H1 (cell line): ENCODE results near the gene OPN3. TPM values are rescaled to one million over a fixed set of nuclear protein-coding genes. Genes with fewer than 3 reads are reported as not detected.

Experiments used
- CTCF ChIA-PET: fragments of 300-600 bp; sonication (Branson Sonifier 250); formaldehyde crosslinking; loops from one replicate; lab custom pipeline; 2021; ENCODE audit not compliant: partially characterized antibody; lab: Charles Lee
- POLR2A ChIA-PET: fragments of 300-600 bp; sonication (Branson Sonifier 250); formaldehyde crosslinking; loops from one replicate; lab custom pipeline; 2021; ENCODE audit warnings: inconsistent platforms; ENCODE audit not compliant: partially characterized antibody; lab: Charles Lee
- DNase-seq, 2 experiments: peaks; one replicate each; pipeline versions ENCODE4 v3.0.0 to v3.0.0-alpha.2; 2010 to 2022; ENCODE audit warnings: low spot score in 2 of 2, low read depth in 1 of 2, mixed read lengths in 1 of 2
- FAIRE-seq: peaks from 2 replicates; lab custom pipeline; 2011; peaks lifted over from hg19 to GRCh38; lab: Jason Lieb, UNC
- H2AFZ ChIP-seq: 2 replicates; pipeline ENCODE4 v1.8.1; 2012; ENCODE audit warnings: low read length, inconsistent platforms
- H2AK5ac ChIP-seq: 2 replicates; pipeline ENCODE4 v1.6.1; 2013; ENCODE audit warnings: low read depth, low read length
- H2BK120ac ChIP-seq: replicated peaks from 2 replicates; pipeline ENCODE3; 2013; ENCODE audit warnings: low read depth, low read length, inconsistent platforms
- H2BK12ac ChIP-seq: 2 replicates; pipeline ENCODE4 v1.6.1; 2013; ENCODE audit warnings: low read depth, low read length
- H2BK15ac ChIP-seq: 2 replicates; pipeline ENCODE4 v1.6.1; 2013; ENCODE audit warnings: low read length
- H2BK20ac ChIP-seq: 2 replicates; pipeline ENCODE4 v1.6.1; 2013; ENCODE audit warnings: low read length
- H2BK5ac ChIP-seq: 2 replicates; pipeline ENCODE4 v1.6.1; 2013; ENCODE audit warnings: low read depth, low read length
- H3K14ac ChIP-seq: 2 replicates; pipeline ENCODE4 v1.6.1; 2013; ENCODE audit warnings: inconsistent platforms; ENCODE audit not compliant: insufficient read length
- H3K18ac ChIP-seq: 2 replicates; pipeline ENCODE4 v1.6.1; 2013; ENCODE audit warnings: low read length; ENCODE audit errors: extremely low read depth
- H3K23ac ChIP-seq: 2 replicates; pipeline ENCODE4 v1.6.1; 2013; ENCODE audit warnings: inconsistent platforms; ENCODE audit not compliant: insufficient read length
- H3K23me2 ChIP-seq: 2 replicates; pipeline ENCODE4 v1.6.1; 2013; ENCODE audit warnings: low read depth, low read length
- H3K27ac ChIP-seq: 2 replicates; pipeline ENCODE4 v1.6.1; 2011; ENCODE audit warnings: low read depth, low read length, inconsistent platforms
- H3K27me3 ChIP-seq, 4 experiments: replicated peaks in 1 of 4; 1 replicate in 1 of 4; 2 replicates in 3 of 4; pipeline versions ENCODE4 v1.6.1 to v1.8.1; 2011 to 2013; ENCODE audit warnings: low read length in 3 of 4, mild to moderate bottlenecking in 3 of 4, inconsistent platforms in 2 of 4, mixed read lengths in 2 of 4, moderate library complexity in 1 of 4; ENCODE audit not compliant: control insufficient read depth in 3 of 4, insufficient read depth in 3 of 4; ENCODE audit errors: extremely low read depth in 1 of 4
- H3K36me3 ChIP-seq, 4 experiments: 2 replicates each; pipeline versions ENCODE4 v1.6.1 to v1.8.1; 2011 to 2013; ENCODE audit warnings: mild to moderate bottlenecking in 4 of 4, low read length in 3 of 4, moderate library complexity in 2 of 4, control low read depth in 1 of 4, inconsistent platforms in 1 of 4; ENCODE audit not compliant: insufficient read depth in 4 of 4, control insufficient read depth in 2 of 4
- H3K4ac ChIP-seq: replicated peaks from 2 replicates; pipeline ENCODE3; 2013; ENCODE audit warnings: low read length, low read depth, mixed read lengths, inconsistent platforms; ENCODE audit not compliant: insufficient read length
- H3K4me1 ChIP-seq, 4 experiments: replicated peaks in 1 of 4; 1 replicate in 1 of 4; 2 replicates in 3 of 4; pipeline versions ENCODE4 v1.6.1 to v1.8.1; 2011 to 2013; ENCODE audit warnings: low read length in 3 of 4, inconsistent platforms in 2 of 4, mixed read lengths in 1 of 4; ENCODE audit not compliant: insufficient read depth in 4 of 4, control insufficient read depth in 3 of 4
- H3K4me2 ChIP-seq, 2 experiments: 2 replicates each; pipeline versions ENCODE4 v1.6.1 to v1.8.1; 2011 to 2013; ENCODE audit warnings: low read depth in 2 of 2, low read length in 2 of 2, control low read depth in 1 of 2, inconsistent platforms in 1 of 2, mild to moderate bottlenecking in 1 of 2; ENCODE audit not compliant: insufficient read depth in 1 of 2
- H3K4me3 ChIP-seq, 4 experiments: fragments of 200-600, 300-600 bp in 1 of 4; sonication (generic), shearing (Covaris generic), sonication (Bioruptor Twin) in 1 of 4; 2 replicates each; pipeline versions ENCODE4 v1.5.1 to v1.8.1; 2011 to 2016; ENCODE audit warnings: low read length in 4 of 4, low read depth in 3 of 4, control low read depth in 2 of 4, inconsistent platforms in 2 of 4, mild to moderate bottlenecking in 2 of 4, mixed read lengths in 1 of 4, moderate library complexity in 1 of 4; ENCODE audit not compliant: insufficient read depth in 2 of 4; ENCODE audit errors: extremely low read depth in 1 of 4
- H3K56ac ChIP-seq: replicated peaks from 2 replicates; pipeline ENCODE3; 2013; ENCODE audit warnings: low read depth, mild to moderate bottlenecking, mixed read lengths, low read length, inconsistent platforms; ENCODE audit not compliant: insufficient read length
- H3K79me1 ChIP-seq: 2 replicates; pipeline ENCODE4 v1.6.1; 2013; ENCODE audit warnings: low read depth, low read length, control low read depth
- H3K79me2 ChIP-seq, 2 experiments: 2 replicates each; pipeline versions ENCODE4 v1.6.1 to v1.8.1; 2012 to 2013; ENCODE audit warnings: low read length in 2 of 2, mild to moderate bottlenecking in 2 of 2, inconsistent platforms in 1 of 2; ENCODE audit not compliant: insufficient read depth in 2 of 2, control insufficient read depth in 1 of 2
- H3K9ac ChIP-seq, 4 experiments: replicated peaks in 1 of 4; 1 replicate in 1 of 4; 2 replicates in 3 of 4; pipeline versions ENCODE4 v1.6.1 to v1.8.1; 2011 to 2013; ENCODE audit warnings: low read depth in 3 of 4, low read length in 3 of 4, control low read depth in 2 of 4, mild to moderate bottlenecking in 2 of 4, moderate library complexity in 2 of 4, inconsistent platforms in 1 of 4; ENCODE audit errors: extremely low read depth in 1 of 4
- H3K9me3 ChIP-seq, 2 experiments: 2 replicates each; pipeline versions ENCODE4 v1.6.1 to v1.8.1; 2012 to 2013; ENCODE audit warnings: mild to moderate bottlenecking in 2 of 2, moderate library complexity in 2 of 2, control low read depth in 1 of 2, inconsistent platforms in 1 of 2, low read depth in 1 of 2, low read length in 1 of 2, mixed read lengths in 1 of 2; ENCODE audit not compliant: insufficient read depth in 2 of 2
- H4K20me1 ChIP-seq, 2 experiments: replicated peaks in 1 of 2; 2 replicates each; pipeline versions ENCODE3 to v1.8.1; 2011 to 2013; ENCODE audit warnings: inconsistent platforms in 2 of 2, low read length in 2 of 2, mild to moderate bottlenecking in 1 of 2; ENCODE audit not compliant: insufficient read depth in 2 of 2, control insufficient read depth in 1 of 2
- H4K5ac ChIP-seq: 2 replicates; pipeline ENCODE4 v1.6.1; 2013; ENCODE audit warnings: low read length, low read depth, mixed read lengths, inconsistent platforms; ENCODE audit not compliant: insufficient read length
- H4K8ac ChIP-seq: 2 replicates; pipeline ENCODE4 v1.8.0; 2013; ENCODE audit warnings: mild to moderate bottlenecking, moderate library complexity, low read length, inconsistent platforms; ENCODE audit not compliant: insufficient read depth; ENCODE audit errors: extremely low read depth
- H4K91ac ChIP-seq: replicated peaks from 2 replicates; pipeline ENCODE3; 2013; ENCODE audit warnings: low read length, mixed read lengths, inconsistent platforms; ENCODE audit not compliant: insufficient read length
- CHD1 ChIP-seq: IDR thresholded peaks from 2 replicates; pipeline ENCODE4 v1.6.1; 2012; ENCODE audit warnings: low read depth, low read length, improper control_type of control experiment
- CTBP2 ChIP-seq: IDR thresholded peaks from 2 replicates; pipeline ENCODE4 v1.7.0; 2011; ENCODE audit warnings: borderline replicate concordance, mild to moderate bottlenecking, moderate library complexity, mixed read lengths, low read length; ENCODE audit not compliant: insufficient read depth, insufficient read length
- KDM4A ChIP-seq: IDR thresholded peaks from one replicate; pipeline ENCODE4 v1.7.1; 2012; ENCODE audit warnings: low read depth, mild to moderate bottlenecking, moderate library complexity, low read length, inconsistent platforms; ENCODE audit not compliant: severe bottlenecking
- POLR2A ChIP-seq, 2 experiments: IDR thresholded peaks; 1 replicate in 1 of 2; 2 replicates in 1 of 2; pipeline ENCODE4 v1.6.1; 2011; ENCODE audit warnings: low read depth in 2 of 2, low read length in 2 of 2, mild to moderate bottlenecking in 2 of 2; ENCODE audit errors: control extremely low read depth in 1 of 2
- RBBP5 ChIP-seq: IDR thresholded peaks from 2 replicates; pipeline ENCODE4 v1.7.1; 2012; ENCODE audit warnings: low read depth, mild to moderate bottlenecking, inconsistent platforms, low read length, moderate library complexity, borderline replicate concordance
- RFX5 ChIP-seq: IDR thresholded peaks from 2 replicates; pipeline ENCODE4 v1.6.1; 2011; ENCODE audit warnings: low read depth, low read length, improper control_type of control experiment, borderline replicate concordance
- RNF2 ChIP-seq: fragments of 200-900, 300-1000 bp; sonication (generic); IDR thresholded peaks from 2 replicates; pipeline ENCODE4 v1.7.1; 2016; ENCODE audit warnings: borderline replicate concordance, low read depth, mild to moderate bottlenecking, antibody characterized with exemption, low read length; ENCODE audit not compliant: poor library complexity, severe bottlenecking; ENCODE audit errors: missing control alignments
- SIN3A ChIP-seq, 2 experiments: IDR thresholded peaks in 1 of 2; conservative IDR thresholded peaks in 1 of 2; 2 replicates each; pipeline ENCODE4 v1.6.1; 2011 to 2012; ENCODE audit warnings: low read length in 2 of 2, improper control_type of control experiment in 1 of 2, low read depth in 1 of 2, mild to moderate bottlenecking in 1 of 2
- SIX5 ChIP-seq: IDR thresholded peaks from 2 replicates; pipeline ENCODE4 v1.6.1; 2011; ENCODE audit warnings: mild to moderate bottlenecking, low read depth, low read length
- SP1 ChIP-seq: IDR thresholded peaks from 2 replicates; pipeline ENCODE4 v1.6.1; 2011; ENCODE audit warnings: low read depth, low read length
- SP2 ChIP-seq: IDR thresholded peaks from 2 replicates; pipeline ENCODE4 v1.6.1; 2012; ENCODE audit warnings: mild to moderate bottlenecking, low read length, inconsistent platforms
- SUZ12 ChIP-seq: fragments of 200-600 bp; sonication (generic); IDR thresholded peaks from 2 replicates; pipeline ENCODE4 v1.6.1; 2012; ENCODE audit warnings: mild to moderate bottlenecking, inconsistent platforms, low read length, moderate library complexity, mixed read lengths
- WGBS, 2 experiments: shearing (Covaris generic) in 1 of 2; methylation state at CpG; one replicate each; pipeline versions ENCODE4 v1.1.6 to v1.1.7; 2013 to 2015; ENCODE audit warnings: low lambda C conversion rate in 2 of 2, mixed read lengths in 2 of 2, inconsistent platforms in 1 of 2, low coverage in 1 of 2, missing lambda C conversion rate in 1 of 2; ENCODE audit not compliant: insufficient replicate concordance in 2 of 2, insufficient coverage in 1 of 2, insufficient read length in 1 of 2; ENCODE audit errors: extremely low coverage in 1 of 2, missing lambda C conversion rate in 1 of 2; 5-methylcytosine and 5-hydroxymethylcytosine counted together
- polyA plus RNA-seq, 7 experiments: library from polyadenylated mRNA; depleted of rRNA in 3 of 7; stranded (reverse) in 5 of 7; unstranded in 2 of 7; fragments of >200 nt in 5 of 7; fragments of 200-250 nt in 2 of 7; gene quantifications; 1 replicate in 5 of 7; 2 replicates in 1 of 7; 4 replicates in 1 of 7; pipeline versions ENCODE4 v1.2.1 to v1.2.3, GENCODE V29; 2011 to 2013; ENCODE audit warnings: missing spikeins in 2 of 7, mixed read lengths in 2 of 7
- total RNA-seq: library from RNA; stranded (reverse); fragmentation: NEBNext Ultra II Directional; extraction: Animal tissue kit (Norgen Biotek cat#: 25700); gene quantifications from 2 replicates; pipeline ENCODE4 v1.2.1, GENCODE V29; 2021
- TF ChIP-seq, protein P1 (sequence below): IDR thresholded peaks from 2 replicates; pipeline ENCODE4 v1.6.1; 2012; ENCODE audit warnings: inconsistent platforms

The OPN3 gene
- total and polyA plus RNA-seq, 2 of the 8 experiments (the other 6 are each of a cell fraction or from before 2014, with no cell fraction given): 8.8 to 19.4 TPM

DNA sequence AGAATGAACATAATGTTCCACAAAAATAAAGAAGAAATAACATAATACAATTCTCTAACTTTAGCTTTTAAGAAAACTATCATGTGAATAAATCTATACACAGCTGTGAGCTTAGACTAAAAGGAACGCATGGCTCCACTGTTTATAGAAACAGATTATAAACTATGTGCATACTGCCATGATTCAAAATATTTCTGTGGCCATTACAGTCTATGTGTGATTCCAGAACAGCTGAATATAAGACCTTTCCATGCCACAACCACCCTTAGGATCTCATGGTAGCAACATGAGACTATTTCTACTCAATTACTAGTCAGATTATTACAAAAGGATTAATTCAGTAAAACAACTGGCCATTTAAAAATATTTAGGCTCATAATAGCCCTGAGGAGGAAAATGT, 3.9 kb downstream of the OPN3 start:
- Histone ChIP-seq H2AFZ (no peak overlapping the region), H3K56ac (no peak overlapping the region), H3K27me3 (no peaks in the 10 kb centered on the region; a peak in 1 of 7 replicates), H2BK12ac (no peak overlapping the region), H2AK5ac (no peak overlapping the region), H3K23me2 (peaks cover 4% of the 10 kb centered on the region; the same call in 1 of the 2 replicates), H3K14ac (no peak overlapping the region), H3K4me1 (peaks cover 0 to 7% (median 3%) of the 10 kb centered on the region in 4 experiments; a peak in 5 of 7 replicates), H3K4ac (no peak overlapping the region), H3K4me2 (no peak overlapping the region; a peak in 1 of 4 replicates), H3K79me2 (peaks cover 3 to 78% of the 10 kb centered on the region in 2 experiments; a peak in 3 of 4 replicates), H3K79me1 (peaks cover 3% of the 10 kb centered on the region; the same call in 1 of the 2 replicates), H4K8ac (no peak overlapping the region), H4K20me1 (peaks cover 0 to 13% of the 10 kb centered on the region in 2 experiments), H4K5ac (no peak overlapping the region), H4K91ac (no peak overlapping the region), H2BK15ac (no peak overlapping the region), H3K23ac (no peak overlapping the region), H3K9me3 (no peaks in the 10 kb centered on the region), H3K27ac (no peak overlapping the region), H3K18ac (no peak overlapping the region), H3K4me3 (no peak overlapping the region), H3K36me3 (peaks cover 0 to 33% (median 11%) of the 10 kb centered on the region in 4 experiments; a peak in 6 of 8 replicates), H2BK120ac (no peak overlapping the region), H2BK20ac (no peak overlapping the region), H3K9ac (no peak overlapping the region), H2BK5ac (no peak overlapping the region)
- DNase-seq: no peak
- ChIA-PET POLR2A (no interaction called here), CTCF (interaction anchor here (0.5 kb wide), 1 partner anchor 354 kb away, joined by 5 read pairs; no protein-coding TSS in a partner anchor)
- 100% methylated on average over 1 of the region's 1 CpG; no CpG with 5 or more reads in 1 of the 2 experiments for WGBS, 2 experiments
- no peak for FAIRE-seq
- TF ChIP-seq CTBP2 (no peak), SP2 (no peak), CHD1 (no peak), POLR2A (IDR thresholded peaks at IDR 0.05; ENCODE audit: control extremely low read depth in 1 of 2, low read depth in 2 of 2, low read length in 2 of 2) (no peak), SP1 (no peak), SIN3A (conservative IDR thresholded peaks at IDR 0.05 in 1 of 2, IDR thresholded peaks at IDR 0.05 in 1 of 2; ENCODE audit: low read depth in 1 of 2, low read length in 2 of 2) (no peak), RFX5 (no peak), KDM4A (no peak), SUZ12 (no peak), SIX5 (no peak), RNF2 (no peak), RBBP5 (no peak)
- TF ChIP-seq, protein P1, sequence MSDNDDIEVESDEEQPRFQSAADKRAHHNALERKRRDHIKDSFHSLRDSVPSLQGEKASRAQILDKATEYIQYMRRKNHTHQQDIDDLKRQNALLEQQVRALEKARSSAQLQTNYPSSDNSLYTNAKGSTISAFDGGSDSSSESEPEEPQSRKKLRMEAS: no peak
